ENCODE results near the gene FAM184A.

FAM184A gene

GRCh38 chr6:119076576-119077390 lies 1.7 kb downstream of the FAM184A start:
- in situ Hi-C loops (cut with HindIII; ENCODE audit: low pct_ligation_motif_present, low sequenced_read_pairs): no loop called here
- Histone ChIP-seq H3K4me3 (ENCODE audit: low read depth, low read length) (no peak overlapping the region), H3K27ac (no peak overlapping the region), H3K27me3 (replicated peaks) (peaks cover 16% of the 10 kb centered on the region), H3K36me3 (replicated peaks) (no peaks in the 10 kb centered on the region)
- TF ChIP-seq CTCF (IDR thresholded peaks at IDR 0.05; ENCODE audit: low read depth, low read length, missing control alignments): no peak
- DNase-seq: no peak

DNA sequence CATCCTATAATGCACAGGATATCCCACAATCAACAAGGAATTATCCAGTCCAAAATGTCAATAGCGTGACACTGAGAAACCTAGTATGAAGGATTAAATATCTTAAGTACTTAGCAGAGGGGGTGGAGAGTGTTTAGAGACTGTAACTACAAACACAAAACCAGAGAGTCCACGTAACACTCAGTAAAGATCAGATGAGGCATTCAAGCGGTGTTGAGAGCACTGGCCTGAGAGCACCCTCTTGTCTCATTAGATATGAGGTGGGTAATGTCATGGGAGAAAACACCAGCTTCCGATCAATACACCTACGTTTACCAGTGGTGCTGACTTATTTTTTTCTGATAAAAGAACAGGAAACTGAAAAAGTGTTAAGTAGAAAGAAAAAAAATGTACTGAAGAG lies 2.3 kb downstream of the FAM184A start:
- H3K4me3 ChIP-seq (ENCODE audit: low read depth, low read length): no peak overlapping the region
- H3K36me3 ChIP-seq (replicated peaks): no peaks in the 10 kb centered on the region
- no peak overlapping the region for H3K27ac ChIP-seq
- no peak for DNase-seq
- in situ Hi-C loops (cut with HindIII; ENCODE audit: low pct_ligation_motif_present, low sequenced_read_pairs): no loop called here
- no peak for TF ChIP-seq CTCF (IDR thresholded peaks at IDR 0.05; ENCODE audit: low read depth, low read length, missing control alignments)
- peaks cover 16% of the 10 kb centered on the region for H3K27me3 ChIP-seq (replicated peaks)

DNA sequence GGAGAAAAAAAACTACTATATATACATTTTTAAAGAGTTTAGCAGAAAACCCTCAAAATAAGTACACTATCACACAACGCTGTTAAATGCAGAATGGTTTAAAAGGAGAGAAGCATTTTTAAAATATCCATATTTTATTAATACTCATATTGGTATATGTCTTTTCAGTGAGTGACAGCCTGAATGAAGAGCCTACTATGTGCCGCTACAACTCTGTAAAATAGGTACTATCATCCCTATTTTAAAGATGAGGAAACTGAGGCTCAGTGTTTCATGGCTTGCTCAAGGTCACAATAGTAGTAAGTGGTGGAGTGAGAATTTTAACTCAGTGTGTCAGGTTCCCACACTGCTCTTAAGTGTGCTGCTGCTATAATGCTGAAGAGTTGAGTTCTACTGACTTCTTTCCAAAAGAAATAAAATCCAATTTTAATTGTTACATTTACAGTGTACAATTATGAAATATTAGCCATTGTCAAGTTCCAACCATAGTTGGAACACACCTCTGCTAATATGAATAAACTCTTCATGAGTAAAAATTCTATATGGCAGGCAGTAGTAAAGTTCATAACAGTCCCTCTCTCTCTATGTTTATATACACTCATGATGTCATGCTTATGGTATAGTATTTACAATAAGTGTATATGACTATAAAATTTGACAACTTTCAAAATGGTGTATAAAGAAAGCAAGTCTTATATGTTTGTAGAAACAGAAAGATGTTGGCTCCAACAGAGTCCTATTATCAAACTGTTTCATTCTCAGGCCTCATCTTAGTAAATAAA lies 3.1 kb downstream of the FAM184A start:
- TF ChIP-seq CTCF (IDR thresholded peaks at IDR 0.05; ENCODE audit: low read depth, low read length, missing control alignments): no peak
- no peak for DNase-seq

GRCh38 chr6:119073307-119074051 lies 5.0 kb downstream of the FAM184A start:
- H3K4me3 ChIP-seq (ENCODE audit: low read depth, low read length): no peak overlapping the region
- DNase-seq: no peak
- H3K36me3 ChIP-seq (replicated peaks): no peaks in the 10 kb centered on the region
- peaks cover 16% of the 10 kb centered on the region for H3K27me3 ChIP-seq (replicated peaks)
- in situ Hi-C loops (cut with HindIII; ENCODE audit: low pct_ligation_motif_present, low sequenced_read_pairs): no loop called here
- H3K27ac ChIP-seq: no peak overlapping the region
- TF ChIP-seq CTCF (IDR thresholded peaks at IDR 0.05; ENCODE audit: low read depth, low read length, missing control alignments): no peak

More for the DNA sequence above, 3.1 kb downstream of the FAM184A start:
- no peak overlapping the region for H3K4me3 ChIP-seq (ENCODE audit: low read depth, low read length)
- no peaks in the 10 kb centered on the region for H3K36me3 ChIP-seq (replicated peaks)
- H3K27ac ChIP-seq: no peak overlapping the region
- in situ Hi-C loops (cut with HindIII; ENCODE audit: low pct_ligation_motif_present, low sequenced_read_pairs): no loop called here
- H3K27me3 ChIP-seq (replicated peaks): peaks cover 16% of the 10 kb centered on the region

DNA sequence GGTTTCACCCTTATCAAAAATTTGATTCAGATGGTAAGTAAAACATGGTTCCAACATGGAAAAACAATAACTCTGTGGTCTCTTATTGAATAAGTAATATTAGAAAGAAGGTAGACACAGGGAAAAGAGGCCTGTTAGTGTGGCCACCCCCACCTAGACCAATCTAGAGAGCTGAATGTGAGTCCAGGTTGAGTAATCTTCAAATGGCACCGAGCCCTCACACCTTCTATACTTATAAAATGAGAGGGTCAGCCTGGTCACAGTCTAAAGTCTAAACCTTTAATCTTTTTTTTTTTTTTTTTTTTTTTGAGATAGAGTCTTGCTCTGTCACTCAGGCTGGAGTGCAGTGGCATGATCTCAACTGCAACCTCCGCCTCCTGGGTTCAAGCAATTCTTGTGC lies 6.9 kb downstream of the FAM184A start:
- Histone ChIP-seq H3K27ac (no peak overlapping the region), H3K36me3 (replicated peaks) (no peaks in the 10 kb centered on the region), H3K27me3 (replicated peaks) (peaks cover 2% of the 10 kb centered on the region), H3K4me3 (ENCODE audit: low read depth, low read length) (no peak overlapping the region)
- DNase-seq: no peak
- in situ Hi-C loops (cut with HindIII; ENCODE audit: low pct_ligation_motif_present, low sequenced_read_pairs): no loop called here
- TF ChIP-seq CTCF (IDR thresholded peaks at IDR 0.05; ENCODE audit: low read depth, low read length, missing control alignments): no peak
